Measurements from ENCODE around the gene C10orf62.
A peak's percentile ranks its signal among the peaks of the same experiment; 100 is the strongest.
"Not testable (repeated sequence)": the region's sequence is repeated elsewhere in the genome, so short reads cannot be mapped to it uniquely, and the experiment has no call there.

The C10orf62 gene

DNA sequence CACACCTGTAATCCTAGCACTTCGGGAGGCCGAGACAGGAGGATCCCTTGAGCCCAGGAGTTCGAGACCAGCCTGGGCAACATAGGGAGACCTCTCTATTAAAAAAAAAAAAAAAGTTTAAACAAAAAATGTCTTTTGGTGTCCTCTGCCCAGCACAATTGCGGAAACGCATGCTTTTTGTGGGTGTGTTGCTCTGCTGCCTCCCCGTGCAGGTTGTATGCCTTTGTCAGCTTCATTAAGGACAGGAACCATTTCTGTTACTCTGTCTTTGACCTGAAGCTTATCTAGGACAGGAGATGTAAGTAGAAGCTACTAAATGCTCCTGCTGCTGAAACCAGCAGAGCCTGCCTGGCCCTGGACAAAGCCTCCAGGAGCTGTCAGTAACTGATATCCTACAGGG is 38.2 kb upstream of the C10orf62 start:
- no peak for DNase-seq
- Histone ChIP-seq H3K9me3 (ENCODE audit: severe bottlenecking) (no peaks in the 10 kb centered on the region), H3K27me3 (ENCODE audit: insufficient read depth, low read depth, severe bottlenecking) (no peaks in the 10 kb centered on the region)

DNA sequence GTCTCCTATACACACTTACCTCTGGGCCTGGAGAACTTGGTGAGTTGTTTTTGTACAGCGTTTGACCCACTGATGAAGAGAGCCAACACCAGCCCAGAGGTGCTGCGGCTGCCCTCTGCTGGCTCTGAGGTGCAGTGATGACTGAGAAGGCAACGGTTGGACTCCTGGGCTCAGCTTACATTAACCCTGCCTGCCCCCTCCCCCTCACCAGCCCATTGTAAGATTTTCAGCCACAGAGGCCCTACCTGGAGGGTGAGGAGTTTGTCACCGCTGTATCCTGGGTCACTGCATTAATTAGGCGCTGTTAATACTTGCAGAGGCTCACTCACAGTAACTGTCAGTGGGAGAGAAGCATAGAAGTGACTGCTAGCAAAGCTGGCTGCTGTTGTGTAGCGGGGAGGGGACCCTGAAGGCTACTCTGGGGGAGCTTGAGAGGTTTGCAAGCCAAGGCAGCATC is 35.9 kb upstream of the C10orf62 start:
- Histone ChIP-seq H3K27me3 (ENCODE audit: insufficient read depth, low read depth, severe bottlenecking) (no peaks in the 10 kb centered on the region), H3K4me3 (ENCODE audit: low read depth, low read length) (no peak overlapping the region), H3K9me3 (ENCODE audit: severe bottlenecking) (no peaks in the 10 kb centered on the region), H3K27ac (no peak overlapping the region), H3K36me3 (no peaks in the 10 kb centered on the region)
- TF ChIP-seq, protein P1, sequence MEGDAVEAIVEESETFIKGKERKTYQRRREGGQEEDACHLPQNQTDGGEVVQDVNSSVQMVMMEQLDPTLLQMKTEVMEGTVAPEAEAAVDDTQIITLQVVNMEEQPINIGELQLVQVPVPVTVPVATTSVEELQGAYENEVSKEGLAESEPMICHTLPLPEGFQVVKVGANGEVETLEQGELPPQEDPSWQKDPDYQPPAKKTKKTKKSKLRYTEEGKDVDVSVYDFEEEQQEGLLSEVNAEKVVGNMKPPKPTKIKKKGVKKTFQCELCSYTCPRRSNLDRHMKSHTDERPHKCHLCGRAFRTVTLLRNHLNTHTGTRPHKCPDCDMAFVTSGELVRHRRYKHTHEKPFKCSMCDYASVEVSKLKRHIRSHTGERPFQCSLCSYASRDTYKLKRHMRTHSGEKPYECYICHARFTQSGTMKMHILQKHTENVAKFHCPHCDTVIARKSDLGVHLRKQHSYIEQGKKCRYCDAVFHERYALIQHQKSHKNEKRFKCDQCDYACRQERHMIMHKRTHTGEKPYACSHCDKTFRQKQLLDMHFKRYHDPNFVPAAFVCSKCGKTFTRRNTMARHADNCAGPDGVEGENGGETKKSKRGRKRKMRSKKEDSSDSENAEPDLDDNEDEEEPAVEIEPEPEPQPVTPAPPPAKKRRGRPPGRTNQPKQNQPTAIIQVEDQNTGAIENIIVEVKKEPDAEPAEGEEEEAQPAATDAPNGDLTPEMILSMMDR (IDR thresholded peaks at IDR 0.05; ENCODE audit: low read depth, low read length): peak; percentile 95
- peak; percentile 79 for DNase-seq

More for the DNA sequence above, 38.2 kb upstream of the C10orf62 start:
- TF ChIP-seq, protein P1 (IDR thresholded peaks at IDR 0.05; ENCODE audit: low read depth, low read length): no peak
- no peak overlapping the region for H3K4me3 ChIP-seq (ENCODE audit: low read depth, low read length)
- peak overlapping the region; percentile 98 for H3K27ac ChIP-seq
- no peaks in the 10 kb centered on the region for H3K36me3 ChIP-seq

DNA sequence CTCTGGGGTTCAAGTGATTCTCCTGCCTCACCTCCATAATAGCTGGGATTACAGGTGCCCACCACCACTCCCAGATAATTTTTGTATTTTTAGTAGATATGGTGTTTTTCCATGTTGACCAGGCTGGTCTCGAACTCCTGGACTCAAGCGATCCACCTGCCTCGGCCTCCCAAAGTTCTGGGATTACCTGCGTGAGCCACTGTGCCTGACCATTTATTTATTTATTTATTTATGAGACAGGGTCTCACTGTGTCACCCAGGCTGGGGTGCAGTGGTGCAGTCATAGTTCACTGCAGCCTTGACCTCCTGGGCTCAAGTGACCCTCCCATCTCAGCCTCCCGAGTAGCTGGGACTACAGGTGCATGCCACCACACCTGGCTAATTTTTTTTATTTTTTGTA is 35.2 kb upstream of the C10orf62 start:
- not testable (repeated sequence) for H3K27me3 ChIP-seq (ENCODE audit: insufficient read depth, low read depth, severe bottlenecking); DNase-seq; H3K27ac ChIP-seq; H3K4me3 ChIP-seq (ENCODE audit: low read depth, low read length); H3K9me3 ChIP-seq (ENCODE audit: severe bottlenecking); H3K36me3 ChIP-seq

DNA sequence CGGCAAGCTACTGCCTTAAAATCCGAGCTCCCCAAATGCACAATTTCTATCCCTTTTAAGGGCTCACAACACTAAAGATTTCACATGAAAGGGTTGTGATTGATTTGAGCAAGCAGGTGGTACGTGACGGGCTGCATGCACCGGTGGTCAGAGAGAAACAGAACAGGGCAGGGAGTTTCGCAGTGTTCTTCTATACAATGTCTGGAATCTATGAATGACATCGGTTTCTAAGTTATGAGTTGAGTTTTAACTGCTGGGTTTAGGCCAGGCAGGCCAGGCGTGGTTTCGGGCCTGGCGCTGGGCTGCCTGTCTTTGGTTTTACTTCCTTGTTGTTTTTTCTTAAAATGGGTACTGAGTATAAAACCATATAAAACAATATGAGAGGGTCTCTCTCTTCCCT is 34.0 kb upstream of the C10orf62 start:
- H3K9me3 ChIP-seq (ENCODE audit: severe bottlenecking); H3K36me3 ChIP-seq; H3K27me3 ChIP-seq (ENCODE audit: insufficient read depth, low read depth, severe bottlenecking); DNase-seq; H3K4me3 ChIP-seq (ENCODE audit: low read depth, low read length); H3K27ac ChIP-seq: not testable (repeated sequence)

DNA sequence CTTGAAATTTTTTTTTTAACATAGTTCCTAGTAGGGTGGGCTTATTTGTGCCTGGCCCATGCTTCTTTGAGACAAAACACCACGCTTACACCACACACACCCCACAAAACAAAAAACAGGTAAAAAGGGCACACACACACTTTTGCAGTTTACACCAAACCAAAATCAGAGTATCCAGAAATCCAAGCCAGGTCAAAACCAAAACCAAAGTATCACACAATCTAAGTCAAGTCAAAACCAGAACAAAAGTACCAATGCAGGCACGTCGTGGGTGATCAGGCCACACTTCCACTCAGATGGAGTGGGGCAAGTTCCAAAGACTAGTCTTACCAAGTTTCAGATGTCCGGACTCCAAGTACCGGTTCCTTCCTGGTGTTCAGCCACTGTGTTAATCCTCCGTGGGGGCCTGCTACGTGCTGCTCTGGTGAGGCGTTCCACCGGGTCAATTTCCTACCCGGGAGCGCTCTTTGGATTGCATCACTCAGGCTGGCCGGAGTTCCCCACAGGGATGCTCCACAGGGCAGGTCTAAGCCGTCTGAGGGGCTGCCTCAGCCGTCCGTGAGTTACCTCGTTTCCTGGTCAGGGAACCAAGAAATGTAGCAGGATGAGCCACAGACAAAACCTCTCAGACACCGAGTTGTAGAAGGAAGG is 28.7 kb upstream of the C10orf62 start:
- H3K27me3 ChIP-seq (ENCODE audit: insufficient read depth, low read depth, severe bottlenecking); H3K36me3 ChIP-seq; H3K9me3 ChIP-seq (ENCODE audit: severe bottlenecking); H3K27ac ChIP-seq; H3K4me3 ChIP-seq (ENCODE audit: low read depth, low read length); DNase-seq: not testable (repeated sequence)

DNA sequence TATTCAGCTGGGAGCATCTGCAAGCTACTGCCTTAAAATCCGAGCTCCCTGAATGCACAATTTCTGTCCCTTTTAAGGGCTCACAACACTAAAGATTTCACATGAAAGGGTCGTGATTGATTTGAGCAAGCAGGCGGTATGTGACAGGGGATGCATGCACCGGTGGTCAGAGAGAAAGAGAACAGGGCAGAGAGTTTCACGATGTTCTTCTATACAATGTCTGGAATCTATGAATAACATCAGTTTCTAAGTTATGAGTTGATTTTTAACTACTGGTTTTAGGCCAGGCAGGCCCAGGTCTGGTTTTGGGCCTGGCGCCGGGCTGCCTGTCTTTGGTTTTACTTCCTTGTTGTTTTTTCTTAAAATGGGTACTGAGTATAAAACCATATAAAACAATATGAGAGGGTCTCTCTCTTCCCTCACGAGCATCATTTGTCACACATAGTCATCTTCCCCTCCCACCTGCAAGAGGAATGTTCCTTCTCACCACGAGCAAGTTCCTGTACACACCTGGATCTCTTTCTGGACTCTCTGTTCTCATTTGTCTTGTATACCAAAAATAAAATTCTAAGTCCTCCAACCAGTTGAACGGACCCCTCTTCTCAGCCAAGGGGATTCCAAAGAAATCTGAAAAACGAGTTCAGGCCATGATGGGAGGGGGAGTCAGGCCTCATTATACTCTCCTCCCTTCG is 28.0 kb upstream of the C10orf62 start:
- not testable (repeated sequence) for H3K36me3 ChIP-seq; DNase-seq; H3K27me3 ChIP-seq (ENCODE audit: insufficient read depth, low read depth, severe bottlenecking); H3K4me3 ChIP-seq (ENCODE audit: low read depth, low read length); H3K27ac ChIP-seq; H3K9me3 ChIP-seq (ENCODE audit: severe bottlenecking)

DNA sequence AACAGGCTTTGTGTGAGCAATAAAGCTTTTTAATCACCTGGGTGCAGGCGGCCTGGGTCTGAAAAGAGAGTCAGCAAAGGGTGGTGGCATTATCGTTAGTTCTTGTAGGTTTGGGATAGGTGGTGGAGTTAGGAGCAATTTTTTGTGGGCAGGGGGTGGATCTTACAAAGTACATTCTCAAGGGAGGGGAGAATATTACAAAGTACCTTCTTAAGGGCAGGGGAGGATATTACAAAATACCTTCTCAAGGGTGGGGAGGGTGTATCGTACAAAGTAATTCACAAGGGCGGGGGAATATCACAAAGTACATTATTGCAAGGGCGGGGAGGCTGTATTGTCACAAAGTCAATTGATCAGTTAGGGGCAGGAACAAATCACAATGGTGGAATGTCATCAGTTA is 27.2 kb upstream of the C10orf62 start:
- H3K27me3 ChIP-seq (ENCODE audit: insufficient read depth, low read depth, severe bottlenecking); H3K27ac ChIP-seq; H3K4me3 ChIP-seq (ENCODE audit: low read depth, low read length): not testable (repeated sequence)

DNA sequence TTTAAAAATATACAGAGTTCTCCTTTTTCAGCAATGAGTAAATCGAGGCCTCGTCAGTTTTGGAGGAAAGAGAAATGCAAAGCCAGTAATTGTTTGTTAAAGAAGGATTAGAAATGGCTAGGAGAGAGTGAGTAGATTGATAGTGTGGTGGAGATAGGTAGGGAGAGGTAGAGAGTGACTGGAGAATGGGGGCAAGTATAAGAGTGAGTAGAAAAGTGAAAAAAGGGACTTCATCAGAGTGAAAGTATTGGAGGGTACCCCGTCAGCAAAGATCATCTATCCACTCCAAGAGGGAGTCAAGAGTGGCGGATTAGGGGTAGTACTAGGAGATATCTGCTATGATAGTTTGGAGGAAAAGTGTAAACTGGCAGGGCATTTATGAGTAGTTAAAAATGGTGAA is 26.2 kb upstream of the C10orf62 start:
- DNase-seq: no peak
- TF ChIP-seq, protein P1 (IDR thresholded peaks at IDR 0.05; ENCODE audit: low read depth, low read length): no peak
- H3K9me3 ChIP-seq (ENCODE audit: severe bottlenecking): no peaks in the 10 kb centered on the region
- no peaks in the 10 kb centered on the region for H3K36me3 ChIP-seq
- no peak overlapping the region for H3K27ac ChIP-seq
- H3K4me3 ChIP-seq (ENCODE audit: low read depth, low read length): no peak overlapping the region
- H3K27me3 ChIP-seq (ENCODE audit: insufficient read depth, low read depth, severe bottlenecking): no peaks in the 10 kb centered on the region

More for the DNA sequence above, 27.2 kb upstream of the C10orf62 start:
- not testable (repeated sequence) for H3K36me3 ChIP-seq; H3K9me3 ChIP-seq (ENCODE audit: severe bottlenecking); DNase-seq

Data from WERI-Rb-1 (cell line).